HG03159 (cell line): ENCODE data around the gene SUMF2.
"Not testable (repeated sequence)": the region's sequence is repeated elsewhere in the genome, so short reads cannot be mapped to it uniquely, and the experiment has no call there.

Experiments
- ATAC-seq: cut with Tn5 transposase; IDR thresholded peaks from one replicate; pipeline ENCODE4 v1.9.1; 2021; ENCODE audit warnings: mild to moderate bottlenecking, moderate library complexity; ENCODE audit not compliant: unreplicated experiment

SUMF2 gene

DNA sequence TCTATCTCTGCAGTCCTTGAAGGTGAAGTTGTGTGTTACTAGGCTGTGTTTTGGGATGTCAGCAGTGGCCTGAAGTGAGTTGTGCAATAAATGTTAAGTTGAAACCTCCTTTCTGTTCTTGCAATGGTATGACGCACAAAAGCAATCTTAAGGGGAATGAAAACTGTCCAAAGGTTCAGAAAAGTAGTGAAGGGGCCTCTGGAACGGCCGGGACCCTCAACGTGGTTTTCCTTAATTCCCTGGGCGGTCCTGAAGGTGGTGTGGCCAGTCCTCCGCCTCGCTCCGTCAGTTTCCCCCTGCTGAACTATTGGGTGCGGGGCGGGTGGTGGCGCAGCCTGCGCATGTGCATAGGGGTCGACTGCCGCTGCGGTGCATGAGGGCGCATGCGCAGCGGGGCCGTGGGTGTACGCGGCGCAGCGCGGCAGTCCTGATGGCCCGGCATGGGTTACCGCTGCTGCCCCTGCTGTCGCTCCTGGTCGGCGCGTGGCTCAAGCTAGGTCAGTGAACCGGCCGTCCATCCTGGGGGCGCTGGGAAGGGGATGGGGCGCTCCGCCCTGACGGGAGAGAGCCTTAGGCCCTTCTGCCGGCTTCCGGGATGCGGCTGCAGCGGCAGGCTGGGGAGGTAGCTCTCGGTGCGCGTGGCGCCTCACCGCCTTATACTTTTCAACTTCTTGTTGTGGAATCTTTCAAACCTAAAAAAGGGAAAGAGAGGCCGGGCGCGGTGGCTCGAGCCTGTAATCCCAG, at the start of gene SUMF2:
TSS of gene SUMF2 (plus strand) at position 405 of the 744 bp plus-strand sequence. CDS start at position 431, 26 bp downstream.
- peak; percentile 85 for ATAC-seq

DNA sequence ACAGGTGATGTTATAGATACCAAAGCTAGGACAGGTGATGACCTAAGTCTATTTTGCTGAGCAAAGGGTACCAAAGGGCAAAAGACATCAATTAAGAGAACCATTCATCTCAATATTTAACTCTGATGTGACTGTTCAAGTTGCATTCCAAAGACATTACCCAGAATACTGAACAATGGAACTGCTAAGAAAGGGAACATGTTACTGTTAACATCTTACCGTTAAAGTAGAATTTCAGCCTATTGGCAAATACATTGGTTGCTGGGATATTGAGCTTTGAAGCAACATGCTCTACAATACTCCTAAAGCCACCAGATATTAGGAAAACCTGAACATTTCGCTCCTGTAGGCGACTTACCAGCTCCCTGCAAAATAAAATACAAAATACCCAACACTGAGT, 47.1 kb upstream of the SUMF2 start:
- not testable (repeated sequence) for ATAC-seq

DNA sequence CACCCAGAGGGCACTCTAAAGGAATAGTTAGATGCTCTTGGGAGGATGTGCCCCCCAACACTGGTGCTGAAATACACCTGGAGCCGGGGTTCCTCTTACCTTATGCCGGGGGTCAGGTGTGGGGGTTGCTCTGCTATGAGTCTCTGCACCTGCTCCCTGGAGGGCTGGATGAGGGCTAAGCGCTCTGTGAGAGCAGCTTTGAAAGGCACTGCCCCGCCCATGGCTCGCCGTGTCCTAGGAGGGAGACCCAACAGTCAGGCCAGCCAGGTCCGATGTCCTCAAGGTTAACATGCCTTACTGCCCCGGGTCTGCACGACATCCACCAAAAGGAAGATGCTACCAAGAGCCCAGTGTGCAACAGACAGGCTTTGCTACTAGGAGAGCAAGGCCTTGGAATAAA, 44.6 kb upstream of the SUMF2 start:
- ATAC-seq: no peak

DNA sequence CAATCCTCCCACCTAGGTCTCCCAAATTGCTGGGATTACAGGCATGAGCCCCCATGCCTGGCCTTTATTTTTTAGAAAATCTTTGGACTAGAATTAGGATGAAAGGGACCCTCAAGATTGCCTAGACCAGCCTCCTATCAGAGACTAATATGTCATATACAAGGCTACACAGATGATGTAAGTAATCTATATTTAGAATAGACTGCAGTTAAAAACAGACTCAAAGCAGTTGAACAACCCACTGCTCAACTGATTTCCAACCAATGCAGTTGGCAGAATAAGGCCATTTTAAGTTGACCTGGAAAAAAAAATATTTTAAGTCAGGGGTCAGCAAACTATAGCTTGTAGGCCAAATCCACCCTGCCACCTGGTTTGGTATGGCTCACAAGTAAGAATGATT, 40.6 kb upstream of the SUMF2 start:
- no peak for ATAC-seq

DNA sequence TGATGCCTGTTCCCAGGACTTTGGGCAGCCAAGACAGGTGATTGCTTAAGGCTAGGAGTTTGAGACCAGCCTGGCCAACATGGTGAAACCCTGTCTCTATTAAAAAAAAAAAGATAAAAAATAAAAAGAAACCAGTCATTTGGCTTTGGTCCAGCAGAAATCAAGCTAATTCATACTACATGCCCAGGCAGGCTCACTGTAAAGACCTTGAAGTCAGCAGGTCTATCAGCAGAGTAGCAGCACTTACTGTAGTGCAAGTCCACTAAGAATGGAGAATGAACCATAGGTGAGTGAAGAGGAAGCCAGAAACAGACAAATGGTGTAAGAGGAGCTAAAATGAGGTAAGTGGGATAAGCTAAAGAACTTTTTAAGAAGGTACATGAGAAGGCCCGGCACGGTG, 37.5 kb upstream of the SUMF2 start:
- no peak for ATAC-seq

DNA sequence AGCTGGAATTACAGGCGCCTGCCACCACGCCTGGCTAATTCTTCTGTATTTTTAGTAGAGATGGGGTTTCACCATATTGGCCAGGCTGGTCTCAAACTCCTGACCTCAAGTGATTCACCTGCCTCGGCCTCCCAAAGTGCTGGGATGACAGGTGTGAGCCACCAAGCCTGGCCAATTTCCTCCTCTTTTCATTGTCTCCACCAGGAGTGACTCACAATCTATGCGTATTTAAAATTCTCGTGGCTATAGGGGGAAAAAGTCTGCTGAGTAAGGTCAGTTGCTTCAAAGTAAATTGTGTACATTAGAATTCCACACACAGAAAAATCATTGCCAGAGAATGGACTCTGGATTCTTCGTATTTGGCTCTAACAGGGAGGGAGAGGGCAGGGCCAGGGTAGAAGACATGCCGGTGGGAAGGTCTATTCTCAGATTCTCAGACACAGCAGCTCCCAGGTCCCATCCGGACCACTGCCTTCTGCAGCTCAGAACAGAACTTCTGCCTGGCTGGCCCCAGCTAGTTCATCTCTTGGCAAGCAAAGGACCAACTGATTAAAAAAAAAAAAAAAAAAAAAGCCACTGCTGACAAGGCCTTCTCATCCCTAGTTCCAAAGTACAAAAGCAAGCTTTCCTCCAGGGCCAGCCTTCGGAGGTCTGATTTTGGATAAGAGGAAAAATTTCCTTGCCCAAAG, 35.0 kb upstream of the SUMF2 start:
- ATAC-seq: no peak

DNA sequence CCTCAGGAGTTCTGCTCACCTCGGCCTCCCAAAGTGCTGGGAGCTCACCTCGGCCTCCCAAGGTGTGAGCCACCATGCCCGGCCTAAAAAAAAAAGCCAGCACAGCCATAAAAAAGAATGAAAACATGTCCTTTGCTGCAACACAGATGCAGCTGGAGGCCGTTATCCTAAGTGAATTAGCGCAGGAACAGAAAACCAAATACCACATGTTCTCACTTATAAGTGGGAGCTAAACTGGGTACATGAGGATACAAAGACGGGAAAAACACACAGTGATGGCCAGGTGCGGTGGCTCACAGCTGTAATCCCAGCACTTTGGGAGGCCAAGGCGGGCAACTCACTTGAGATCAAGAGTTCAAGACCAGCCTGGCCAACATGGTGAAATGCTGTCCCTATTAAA, 33.7 kb upstream of the SUMF2 start:
- no peak for ATAC-seq

DNA sequence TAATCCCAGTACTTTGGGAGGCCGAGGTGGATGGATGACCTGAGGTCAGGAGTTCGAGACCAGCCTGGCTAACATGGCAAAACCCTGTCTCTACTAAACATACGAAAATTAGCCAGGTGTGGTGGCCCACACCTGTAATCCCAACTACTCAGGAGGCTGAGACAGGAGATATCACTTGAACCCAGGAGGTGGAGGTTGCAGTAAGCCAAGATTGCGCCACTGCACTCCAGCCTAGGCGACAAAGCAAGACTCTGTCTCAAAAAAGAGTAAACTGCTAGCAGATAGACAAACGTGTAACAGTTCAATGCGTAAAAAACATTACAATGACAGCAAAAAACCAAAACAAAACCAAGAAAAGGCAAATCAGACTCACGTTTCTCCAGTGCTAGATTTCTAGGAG, 32.5 kb upstream of the SUMF2 start:
- not testable (repeated sequence) for ATAC-seq

DNA sequence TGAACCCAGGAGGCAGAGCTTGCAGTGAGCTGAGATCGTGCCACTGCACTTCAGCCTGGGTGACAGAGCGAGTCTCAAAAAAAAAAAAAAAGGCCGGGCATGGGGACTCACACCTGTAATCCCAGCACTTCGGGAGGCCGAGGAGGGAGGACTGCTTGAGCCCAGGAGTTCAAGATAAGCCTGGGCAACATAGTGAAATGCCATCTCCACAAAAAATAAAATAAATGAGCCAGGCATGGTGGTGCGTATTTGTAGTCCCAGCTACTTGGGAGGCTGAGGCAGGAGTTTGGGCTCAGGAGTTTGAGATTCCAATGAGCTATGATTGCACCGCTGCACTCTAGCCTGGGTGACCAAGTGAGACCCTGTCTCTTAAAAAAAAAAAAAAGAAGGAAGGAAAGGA, 31.5 kb upstream of the SUMF2 start:
- ATAC-seq: not testable (repeated sequence)

DNA sequence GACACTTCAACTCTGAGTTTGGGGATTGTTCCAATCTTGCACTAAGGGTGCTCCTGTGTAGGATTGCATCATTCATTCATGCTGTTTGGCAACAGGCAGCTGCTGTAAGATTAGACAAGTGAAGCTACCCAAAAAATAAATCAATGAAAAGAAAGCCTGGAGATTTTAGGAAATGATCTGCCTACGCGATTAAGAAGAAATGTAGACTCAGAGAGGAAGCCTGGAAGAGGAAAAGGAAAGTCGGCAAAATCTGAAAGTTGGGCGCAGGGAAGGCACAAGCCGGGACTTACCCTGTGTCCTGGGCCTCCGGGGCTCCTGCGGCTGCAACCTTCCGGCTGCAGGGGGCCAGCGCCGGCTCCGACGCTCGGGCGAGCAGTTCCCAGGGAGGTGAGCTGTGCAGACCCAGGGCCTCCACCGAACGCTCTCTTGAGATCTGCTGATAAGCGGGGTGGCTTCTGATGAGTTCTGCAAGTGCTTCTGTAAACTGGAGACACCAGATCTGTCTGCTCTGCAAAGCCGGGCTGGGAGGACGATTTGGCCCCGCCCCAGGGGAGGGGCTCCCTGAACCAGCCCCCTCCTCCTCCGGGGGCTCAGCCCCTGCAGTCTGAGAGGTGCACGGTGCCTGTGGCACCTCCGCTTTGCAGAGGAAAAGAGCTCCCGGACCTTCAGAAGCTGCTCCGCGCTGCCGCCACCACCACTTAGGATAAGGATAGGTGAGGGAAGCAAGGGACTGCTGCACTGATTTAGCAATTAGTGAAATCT, 30.2 kb upstream of the SUMF2 start:
- ATAC-seq: peak; percentile 95

DNA sequence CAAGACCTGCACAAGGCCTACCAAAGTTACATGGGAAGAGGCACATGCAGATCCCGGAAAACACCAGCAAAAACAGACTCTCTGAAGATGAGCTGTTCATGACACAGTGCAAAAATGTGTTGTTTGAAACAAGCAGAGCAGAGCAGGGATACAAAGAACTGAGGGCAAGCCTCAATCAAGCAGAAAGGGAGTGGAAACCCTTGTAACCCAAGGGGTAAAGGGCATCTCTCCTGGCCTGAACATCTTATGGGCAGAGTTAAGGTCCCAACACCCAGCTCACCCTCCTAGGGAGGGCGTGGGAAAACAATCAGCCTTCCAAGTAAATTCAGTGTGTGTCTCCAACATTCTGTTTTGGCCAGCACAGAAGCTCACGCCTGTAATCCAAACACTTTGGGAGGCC, 23.4 kb upstream of the SUMF2 start:
- ATAC-seq: no peak

DNA sequence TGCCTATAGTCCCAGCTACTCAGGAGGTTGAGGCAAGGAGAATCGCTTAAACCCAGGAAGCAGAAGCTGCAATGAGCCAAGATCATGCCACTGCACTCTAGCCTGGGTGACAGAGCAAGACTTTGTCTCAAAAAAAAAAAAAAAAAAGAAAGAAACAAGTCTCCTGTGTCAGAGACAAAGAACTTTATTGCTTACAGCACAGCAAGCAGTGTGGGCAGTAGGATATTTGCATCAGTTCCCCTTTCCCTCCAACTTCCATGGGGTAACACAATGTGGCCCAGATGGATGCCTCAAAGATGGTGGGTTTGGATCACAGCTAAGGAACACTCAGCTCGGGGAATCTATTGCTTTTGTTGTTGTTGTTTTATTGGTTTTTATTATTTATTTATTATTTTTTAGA, 18.3 kb upstream of the SUMF2 start:
- not testable (repeated sequence) for ATAC-seq

DNA sequence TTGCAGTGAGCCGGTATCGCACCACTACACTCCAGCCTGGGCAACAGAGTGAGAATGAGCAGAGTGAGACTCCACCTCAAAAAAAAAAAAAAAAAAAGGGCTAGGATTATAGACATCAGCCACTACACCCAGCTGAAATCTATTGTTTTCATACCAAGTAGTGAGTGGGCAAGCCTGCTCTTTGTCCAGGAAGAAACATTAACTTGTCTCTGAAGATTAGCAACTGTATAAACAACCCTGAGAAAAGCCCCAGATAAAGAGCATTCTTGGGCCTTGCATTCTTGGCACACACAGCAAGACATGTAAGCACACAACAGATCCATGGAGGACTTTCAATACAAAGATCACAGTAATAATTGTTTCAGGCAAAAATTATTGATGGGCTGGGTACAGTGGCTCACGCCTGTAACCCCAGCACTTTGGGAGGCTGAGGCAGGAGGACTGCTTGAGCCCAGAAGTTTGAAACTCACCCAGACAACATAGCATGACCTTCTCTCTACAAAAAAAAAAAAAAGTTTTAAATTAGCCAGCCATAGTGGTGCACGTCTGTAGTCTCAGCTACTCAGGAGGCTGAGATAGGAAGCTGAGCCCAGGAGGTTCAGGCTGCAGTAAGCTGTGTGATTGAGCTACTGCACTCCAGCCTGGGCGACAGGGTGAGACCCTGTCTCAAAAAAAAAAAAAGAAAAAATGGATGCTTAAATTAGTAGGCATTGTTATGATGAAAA, 17.2 kb upstream of the SUMF2 start:
- ATAC-seq: no peak

DNA sequence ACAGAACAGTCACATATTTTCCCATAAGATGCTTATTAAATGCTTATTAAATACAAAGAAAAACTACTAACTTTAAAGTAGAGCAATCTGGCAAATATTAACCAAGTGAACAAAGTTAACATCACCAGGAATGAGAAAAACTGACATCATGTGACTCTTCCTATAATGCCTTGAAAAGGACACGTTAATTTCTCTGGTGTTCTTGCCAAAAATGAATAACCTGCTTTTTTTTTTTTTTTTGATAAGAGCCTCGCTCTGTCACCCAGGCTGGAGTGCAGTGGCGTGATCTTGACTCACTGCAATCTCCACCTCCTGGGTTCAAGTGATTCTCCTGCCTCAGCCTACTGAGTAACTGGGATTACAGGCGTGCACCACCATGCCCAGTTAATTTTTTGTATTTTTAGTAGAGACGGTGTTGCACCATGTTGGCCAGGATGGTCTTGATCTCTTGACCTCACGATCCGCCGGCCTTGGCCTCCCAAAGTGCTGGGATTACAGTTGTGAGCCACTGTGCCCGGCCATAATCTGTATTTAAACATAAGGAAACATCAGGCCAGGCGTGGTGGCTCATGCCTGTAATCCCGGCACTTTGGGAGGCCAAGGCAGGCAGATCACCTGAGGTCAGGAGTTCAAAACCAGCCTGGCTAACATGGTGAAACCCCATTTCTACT, 16.5 kb upstream of the SUMF2 start:
- not testable (repeated sequence) for ATAC-seq

DNA sequence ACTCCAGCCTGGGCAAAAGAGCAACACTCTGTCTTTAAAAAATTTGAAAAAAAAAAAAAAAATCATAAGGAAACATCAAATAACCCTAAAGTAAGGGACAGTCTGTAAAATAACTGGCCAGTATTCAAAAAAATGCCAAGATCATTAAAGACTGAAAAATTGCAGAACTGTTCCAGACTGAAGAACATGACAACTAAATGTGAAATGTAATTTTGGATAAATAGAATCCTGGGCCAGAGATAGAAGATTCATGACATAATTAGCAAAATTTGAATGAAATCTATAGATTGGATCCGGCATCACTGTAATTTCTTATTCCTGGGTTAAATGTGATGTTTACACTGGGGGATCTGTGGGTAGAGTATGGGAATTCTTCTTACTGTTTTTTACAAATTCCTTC, 15.8 kb upstream of the SUMF2 start:
- ATAC-seq: no peak

DNA sequence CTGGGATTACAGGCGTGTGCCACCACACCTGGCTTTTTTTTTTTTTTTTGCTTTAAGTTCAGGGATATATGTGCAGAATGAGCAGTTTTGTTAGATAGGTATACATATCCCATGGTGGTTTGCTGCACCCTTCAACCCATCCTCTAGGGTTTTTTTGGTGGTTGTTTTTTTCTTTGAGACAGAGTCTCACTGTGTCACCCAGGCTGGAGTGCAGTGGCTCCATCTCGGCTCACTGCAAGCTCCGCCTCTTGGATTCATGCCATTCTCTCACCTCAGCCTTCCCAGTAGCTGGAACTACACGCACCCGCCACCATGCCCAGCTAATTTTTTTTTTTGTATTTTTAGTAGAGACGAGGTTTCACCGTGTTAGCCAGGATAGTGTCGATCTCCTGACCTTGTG, 15.3 kb upstream of the SUMF2 start:
- not testable (repeated sequence) for ATAC-seq

DNA sequence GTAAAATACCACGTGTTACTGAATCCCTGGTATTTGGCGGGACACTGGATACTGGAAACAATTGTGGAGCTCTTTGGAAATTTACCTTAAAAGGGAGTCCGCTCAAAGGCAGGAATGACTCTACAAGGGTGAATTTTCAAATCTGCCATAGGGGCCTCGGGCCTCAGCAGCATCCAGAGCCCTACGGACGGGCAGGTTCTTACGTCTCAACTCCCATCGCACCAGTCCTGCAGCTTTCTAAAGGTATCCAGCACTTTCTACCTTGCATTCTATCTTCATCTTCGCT, 13.1 kb upstream of the SUMF2 start:
- no peak for ATAC-seq

DNA sequence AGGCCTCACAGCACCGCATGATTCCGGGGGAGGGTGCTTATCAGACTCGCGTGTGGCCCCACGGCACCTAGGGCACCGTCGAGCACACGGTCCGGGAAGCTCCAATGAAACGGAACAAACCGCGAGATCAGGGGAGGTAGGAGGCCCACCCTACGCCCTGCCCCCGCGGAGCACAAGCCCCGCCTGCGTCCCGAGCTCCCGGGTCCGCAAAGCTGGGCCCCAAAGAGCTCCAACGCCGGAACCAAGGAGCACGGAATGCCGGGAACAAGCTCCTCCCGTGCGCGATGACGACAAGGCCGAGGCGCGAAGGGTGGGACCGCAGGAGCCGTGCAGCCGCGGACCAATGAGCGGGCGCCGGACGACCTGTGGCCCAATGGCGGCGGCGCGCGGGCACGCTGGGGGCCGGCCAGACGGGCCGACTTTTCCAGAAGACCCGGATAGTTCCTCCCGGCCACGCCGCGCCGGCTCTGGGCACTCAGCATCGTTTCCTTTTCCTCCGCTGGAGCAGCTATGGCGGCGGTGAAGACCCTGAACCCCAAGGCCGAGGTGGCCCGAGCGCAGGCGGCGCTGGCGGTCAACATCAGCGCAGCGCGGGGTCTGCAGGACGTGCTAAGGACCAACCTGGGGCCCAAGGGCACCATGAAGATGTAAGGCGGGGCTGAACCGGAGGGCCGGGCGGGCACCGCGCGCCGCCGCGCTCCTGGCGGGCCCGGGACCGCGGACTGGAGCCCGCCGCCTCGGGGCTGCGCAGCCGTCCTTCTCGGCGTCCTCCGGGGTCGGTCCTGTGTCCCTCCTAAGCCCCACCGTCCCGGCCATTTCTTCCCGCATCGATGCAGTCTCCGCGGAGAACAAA, 12.5 kb upstream of the SUMF2 start, which contains the start of the genes CCT6A and PSPH:
TSS of gene CCT6A (plus strand) at position 427 of the 853 bp plus-strand sequence. CDS start at position 511, 84 bp downstream.
TSS of gene PSPH (minus strand) at position 106 of the 853 bp plus-strand sequence. CDS start 30,232 bp downstream, outside the sequence.
- peak; percentile 96 for ATAC-seq

DNA sequence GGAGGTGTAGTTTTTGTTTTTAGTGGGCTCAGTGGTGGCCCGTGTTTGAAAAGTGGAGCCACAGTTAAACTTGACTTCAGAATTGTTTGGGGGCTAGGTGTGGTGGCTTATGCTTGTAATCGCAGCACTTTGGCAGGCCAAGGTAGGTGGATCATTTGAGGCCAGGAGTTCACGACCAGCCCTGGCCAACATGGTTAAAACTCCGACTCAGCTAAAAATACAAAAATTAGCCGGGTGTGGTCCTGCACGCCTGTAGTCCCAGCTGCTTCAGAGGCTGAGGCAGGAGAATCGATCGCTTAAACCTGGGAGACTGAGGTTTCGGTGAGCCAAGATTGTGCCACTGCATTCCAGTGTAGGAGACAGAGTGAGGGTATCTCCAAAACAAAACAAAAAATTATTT, 10.7 kb upstream of the SUMF2 start:
- no peak for ATAC-seq

DNA sequence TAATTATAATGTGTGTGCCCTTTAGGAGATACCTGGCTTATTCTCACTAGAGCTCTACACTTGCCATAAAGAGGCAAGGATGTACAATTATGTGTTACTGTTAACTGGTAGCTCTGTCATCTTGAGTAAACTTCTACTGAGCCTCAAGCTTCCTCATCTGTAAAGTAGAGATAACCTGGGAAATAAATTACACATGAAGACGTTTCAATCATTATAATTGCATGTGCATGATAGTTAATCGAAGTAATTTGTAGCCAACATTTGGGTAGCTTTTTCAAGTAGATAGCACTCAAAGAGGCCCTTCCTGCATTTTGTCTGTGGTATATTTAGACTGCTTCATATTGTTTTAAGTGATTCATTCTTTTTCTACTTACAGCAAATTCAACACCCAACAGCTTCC, 10.1 kb upstream of the SUMF2 start:
- no peak for ATAC-seq
